ENCODE measurements around the gene WFIKKN1. TPM values are rescaled to one million over a fixed set of nuclear protein-coding genes. Genes with fewer than 3 reads are reported as not detected.
A peak's percentile ranks its signal among the peaks of the same experiment; 100 is the strongest.

WFIKKN1 gene
- total RNA-seq, 1 donor from 2014 or later, result 0.44 TPM

GRCh38 chr16:681746-682427, 51.1 kb downstream of the WFIKKN1 start:
- DNase-seq (ENCODE audit: low spot score), result no peak
- Mint-ChIP-seq H3K36me3 (ENCODE audit: low read depth, unreplicated experiment) (peaks cover 5% of the 10 kb centered on the region), H3K4me3 (ENCODE audit: unreplicated experiment) (peak overlapping the region; percentile 87), H3K27ac (ENCODE audit: unreplicated experiment) (no peak overlapping the region), H3K27me3 (ENCODE audit: unreplicated experiment) (peaks cover 15% of the 10 kb centered on the region), H3K4me1 (ENCODE audit: unreplicated experiment) (peaks cover 6% of the 10 kb centered on the region), H3K9me3 (ENCODE audit: unreplicated experiment) (no peaks in the 10 kb centered on the region)
- no peak for TF ChIP-seq CTCF (IDR thresholded peaks at IDR 0.05; ENCODE audit: unreplicated experiment)

GRCh38 chr16:682493-683395, 52.0 kb downstream of the WFIKKN1 start:
- Mint-ChIP-seq H3K36me3 (ENCODE audit: low read depth, unreplicated experiment) (peaks cover 5% of the 10 kb centered on the region), H3K4me1 (ENCODE audit: unreplicated experiment) (peaks cover 6% of the 10 kb centered on the region), H3K27me3 (ENCODE audit: unreplicated experiment) (peaks cover 14% of the 10 kb centered on the region), H3K4me3 (ENCODE audit: unreplicated experiment) (peak overlapping the region; percentile 87), H3K9me3 (ENCODE audit: unreplicated experiment) (no peaks in the 10 kb centered on the region), H3K27ac (ENCODE audit: unreplicated experiment) (peak overlapping the region; percentile 80)
- no peak for TF ChIP-seq CTCF (IDR thresholded peaks at IDR 0.05; ENCODE audit: unreplicated experiment)
- no peak for DNase-seq (ENCODE audit: low spot score)

GRCh38 chr16:683396-684070, 52.7 kb downstream of the WFIKKN1 start:
- Mint-ChIP-seq H3K9me3 (ENCODE audit: unreplicated experiment) (no peaks in the 10 kb centered on the region), H3K4me3 (ENCODE audit: unreplicated experiment) (peak overlapping the region; percentile 47), H3K27ac (ENCODE audit: unreplicated experiment) (no peak overlapping the region), H3K27me3 (ENCODE audit: unreplicated experiment) (peaks cover 14% of the 10 kb centered on the region), H3K36me3 (ENCODE audit: low read depth, unreplicated experiment) (peaks cover 5% of the 10 kb centered on the region), H3K4me1 (ENCODE audit: unreplicated experiment) (peaks cover 6% of the 10 kb centered on the region)
- TF ChIP-seq CTCF (IDR thresholded peaks at IDR 0.05; ENCODE audit: unreplicated experiment), result no peak
- DNase-seq (ENCODE audit: low spot score), result no peak

Other genes starting within 250 kb of the WFIKKN1 start
- gene PGAP6, start 249.0 kb upstream of the WFIKKN1 start, total RNA-seq (ENCODE audit: unreplicated experiment), result 133 TPM
- gene NME4, start 233.8 kb upstream of the WFIKKN1 start, total RNA-seq (ENCODE audit: unreplicated experiment), result 139 TPM
- 14.6 TPM for gene DECR2, start 229.1 kb upstream of the WFIKKN1 start, total RNA-seq (ENCODE audit: unreplicated experiment)
- 81.5 TPM for gene RAB11FIP3, start 205.3 kb upstream of the WFIKKN1 start, total RNA-seq (ENCODE audit: unreplicated experiment)
- 49.0 TPM for gene CAPN15, start 103.3 kb upstream of the WFIKKN1 start, total RNA-seq (ENCODE audit: unreplicated experiment)
- not detected for gene PRR35, start 70.6 kb upstream of the WFIKKN1 start, total RNA-seq (ENCODE audit: unreplicated experiment)
- gene NHLRC4, start 64.0 kb upstream of the WFIKKN1 start, total RNA-seq (ENCODE audit: unreplicated experiment), result 0.69 TPM
- 38.4 TPM for gene PIGQ, start 61.0 kb upstream of the WFIKKN1 start, total RNA-seq (ENCODE audit: unreplicated experiment)
- 18.5 TPM for gene RAB40C, start 40.9 kb upstream of the WFIKKN1 start, total RNA-seq (ENCODE audit: unreplicated experiment)
- 48.5 TPM for gene METTL26, start 5.3 kb downstream of the WFIKKN1 start, total RNA-seq (ENCODE audit: unreplicated experiment)
- gene MCRIP2, start 10.8 kb downstream of the WFIKKN1 start, total RNA-seq (ENCODE audit: unreplicated experiment), result 2.9 TPM
- gene WDR90, start 18.4 kb downstream of the WFIKKN1 start, total RNA-seq (ENCODE audit: unreplicated experiment), result 25.2 TPM
- gene RHOT2, start 37.1 kb downstream of the WFIKKN1 start, total RNA-seq (ENCODE audit: unreplicated experiment), result 121 TPM
- gene RHBDL1, start 44.7 kb downstream of the WFIKKN1 start, total RNA-seq (ENCODE audit: unreplicated experiment), result 1.6 TPM
- gene STUB1, start 49.4 kb downstream of the WFIKKN1 start, total RNA-seq (ENCODE audit: unreplicated experiment), result 93.7 TPM
- gene JMJD8, start 53.3 kb downstream of the WFIKKN1 start, total RNA-seq (ENCODE audit: unreplicated experiment), result 31.6 TPM
- gene WDR24, start 59.4 kb downstream of the WFIKKN1 start, total RNA-seq (ENCODE audit: unreplicated experiment), result 16.1 TPM
- gene FBXL16, start 74.8 kb downstream of the WFIKKN1 start, total RNA-seq (ENCODE audit: unreplicated experiment), result not detected
- 11.2 TPM for gene METRN, start 84.1 kb downstream of the WFIKKN1 start, total RNA-seq (ENCODE audit: unreplicated experiment)
- 11.1 TPM for gene ANTKMT, start 90.2 kb downstream of the WFIKKN1 start, total RNA-seq (ENCODE audit: unreplicated experiment)
- gene CCDC78, start 95.5 kb downstream of the WFIKKN1 start, total RNA-seq (ENCODE audit: unreplicated experiment), result 0.85 TPM
- gene HAGHL, start 96.1 kb downstream of the WFIKKN1 start, total RNA-seq (ENCODE audit: unreplicated experiment), result 1.5 TPM
- gene CIAO3, start 110.0 kb downstream of the WFIKKN1 start, total RNA-seq (ENCODE audit: unreplicated experiment), result 51.0 TPM
- 0.44 TPM for gene MSLN, start 129.7 kb downstream of the WFIKKN1 start, total RNA-seq (ENCODE audit: unreplicated experiment)
- 27.6 TPM for gene RPUSD1, start 157.4 kb downstream of the WFIKKN1 start, total RNA-seq (ENCODE audit: unreplicated experiment)
- gene CHTF18, start 157.6 kb downstream of the WFIKKN1 start, total RNA-seq (ENCODE audit: unreplicated experiment), result 56.8 TPM
- gene GNG13, start 169.7 kb downstream of the WFIKKN1 start, total RNA-seq (ENCODE audit: unreplicated experiment), result not detected

Measured in endothelial cell (in vitro differentiated cells).